Ovary (tissue), 9 donors: Measurements from ENCODE around the gene GDAP1L1. TPM values are rescaled to one million over a fixed set of nuclear protein-coding genes. Genes with fewer than 3 reads are reported as not detected.
A peak's percentile ranks its signal among the peaks of the same experiment; 100 is the strongest.

Source experiments
- DNase-seq, 5 donors: peaks; one replicate each; pipeline ENCODE4 v3.0.0-alpha.2; 2019 to 2020
- H3K27ac ChIP-seq, 2 donors: fragments of 200-600 bp; one replicate each; pipeline versions ENCODE4 v1.5.1 to v1.8.0; 2019 to 2022
- H3K27me3 ChIP-seq: fragments of 200-600 bp; one replicate; pipeline ENCODE4 v1.8.0; 2022
- H3K36me3 ChIP-seq: fragments of 200-600 bp; sonication (generic); one replicate; pipeline ENCODE4 v1.5.1; 2019
- H3K4me1 ChIP-seq: one replicate; pipeline ENCODE4 v1.8.1; 2013; ENCODE audit warnings: mild to moderate bottlenecking, moderate library complexity; ENCODE audit not compliant: insufficient read depth
- H3K4me3 ChIP-seq: fragments of 200-600 bp; sonication (generic); one replicate; pipeline ENCODE4 v1.5.1; 2017
- H3K9me3 ChIP-seq, 2 donors: fragments of 200-600 bp in 1 of 2; sonication (generic) in 1 of 2; one replicate each; pipeline versions ENCODE4 v1.5.1 to v1.8.1; 2013 to 2019; ENCODE audit warnings: mild to moderate bottlenecking in 1 of 2, moderate library complexity in 1 of 2
- EP300 ChIP-seq: sonication (generic); formaldehyde crosslinking; IDR thresholded peaks from one replicate; pipeline ENCODE4 v1.6.1; 2017; ENCODE audit warnings: antibody characterized with exemption
- POLR2A ChIP-seq: fragments of 450-650 bp; IDR thresholded peaks from one replicate; pipeline ENCODE4 v1.6.1; 2017; ENCODE audit warnings: antibody characterized with exemption, mild to moderate bottlenecking, moderate library complexity
- WGBS, 3 donors: extraction: QIAGEN DNeasy Blood & Tissue Kit in 1 of 3; methylation state at CpG; one replicate each; pipeline versions ENCODE4 v1.1.5 to v1.1.7; 2013 to 2017; 5-methylcytosine and 5-hydroxymethylcytosine counted together
- intact Hi-C, 4 donors: fragments of 100-400 bp; cut with DNase I; formaldehyde crosslinking; loops; one replicate each; pipeline versions ENCODE4 v1.11.0 to v1.15.1; 2022 to 2023
- polyA plus RNA-seq, 2 donors: library from polyadenylated mRNA; stranded (reverse); fragments of 200-250 nt in 1 of 2; fragments of 350-450 nt in 1 of 2; fragmentation: Illumina TruSeq in 1 of 2; extraction: RNeasy Lipid Tissue Mini Kit (QIAGEN cat#74804) in 1 of 2; gene quantifications; one replicate each; pipeline ENCODE4 v1.2.3, GENCODE V29; 2013 to 2014
- total RNA-seq, 7 donors: library from RNA; depleted of rRNA in 2 of 7; stranded (reverse); fragments of >200 nt in 2 of 7; fragmentation: NEBNext Ultra II Directional in 3 of 7; extraction: Animal tissue kit (Norgen Biotek cat#: 25700) in 3 of 7; gene quantifications; one replicate each; pipeline versions ENCODE4 v1.1.0 to v1.2.4, GENCODE V29; 2016 to 2023
- TF ChIP-seq, protein P1 (sequence below), 3 donors: fragments of 450-650 bp in 2 of 3; fragments of 200-600 bp in 1 of 3; IDR thresholded peaks; one replicate each; pipeline versions ENCODE4 v1.5.1 to v1.8.0; 2016 to 2022; ENCODE audit warnings: antibody characterized with exemption in 3 of 3, mild to moderate bottlenecking in 1 of 3
- donor health status: DM: no; HTN: no; CAD: no; lungs with moderate emphysema.
- donor health status: DM: no; HTN: no; CAD: no.
- donor health status: Bipolar disorder and iron deficiency.
- donor health status: DM: yes; HTN: yes; CAD: no.
- donor health status: DM: no; HTN: no; CAD: no.
- donor health status: DM: yes; HTN: yes; CAD: no.

GDAP1L1 gene
- total and polyA plus RNA-seq, 9 donors = 0.72 to 3.3 (median 1.6) TPM

DNA sequence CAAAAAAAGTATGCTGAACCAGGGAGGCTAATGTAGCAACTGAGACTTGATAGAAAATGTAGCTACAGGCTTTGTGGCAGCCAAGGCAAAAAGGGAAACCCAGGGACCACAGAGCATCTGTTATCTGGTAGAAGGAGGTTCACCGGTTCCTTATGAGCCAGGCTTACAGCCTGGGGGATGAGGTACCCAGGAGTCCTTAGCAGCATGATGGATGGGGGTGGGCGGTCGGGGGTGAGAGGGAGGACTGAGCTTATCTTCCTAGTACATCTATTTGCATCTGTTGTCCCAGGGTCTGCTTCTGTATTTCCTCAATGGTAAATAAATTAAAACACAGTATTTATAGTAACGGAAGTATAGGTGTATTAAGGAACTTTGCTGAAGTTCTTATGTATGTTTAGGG lies 1.1 kb upstream of the GDAP1L1 start:
- 61 to 77% (median 65%) methylated on average over 4 of the region's 4 CpGs for WGBS, 3 donors
- no peaks in the 10 kb centered on the region for H3K27me3 ChIP-seq
- no peak overlapping the region for H3K4me3 ChIP-seq
- H3K36me3 ChIP-seq = no peaks in the 10 kb centered on the region
- TF ChIP-seq POLR2A (no peak), EP300 (no peak)
- TF ChIP-seq, protein P1, sequence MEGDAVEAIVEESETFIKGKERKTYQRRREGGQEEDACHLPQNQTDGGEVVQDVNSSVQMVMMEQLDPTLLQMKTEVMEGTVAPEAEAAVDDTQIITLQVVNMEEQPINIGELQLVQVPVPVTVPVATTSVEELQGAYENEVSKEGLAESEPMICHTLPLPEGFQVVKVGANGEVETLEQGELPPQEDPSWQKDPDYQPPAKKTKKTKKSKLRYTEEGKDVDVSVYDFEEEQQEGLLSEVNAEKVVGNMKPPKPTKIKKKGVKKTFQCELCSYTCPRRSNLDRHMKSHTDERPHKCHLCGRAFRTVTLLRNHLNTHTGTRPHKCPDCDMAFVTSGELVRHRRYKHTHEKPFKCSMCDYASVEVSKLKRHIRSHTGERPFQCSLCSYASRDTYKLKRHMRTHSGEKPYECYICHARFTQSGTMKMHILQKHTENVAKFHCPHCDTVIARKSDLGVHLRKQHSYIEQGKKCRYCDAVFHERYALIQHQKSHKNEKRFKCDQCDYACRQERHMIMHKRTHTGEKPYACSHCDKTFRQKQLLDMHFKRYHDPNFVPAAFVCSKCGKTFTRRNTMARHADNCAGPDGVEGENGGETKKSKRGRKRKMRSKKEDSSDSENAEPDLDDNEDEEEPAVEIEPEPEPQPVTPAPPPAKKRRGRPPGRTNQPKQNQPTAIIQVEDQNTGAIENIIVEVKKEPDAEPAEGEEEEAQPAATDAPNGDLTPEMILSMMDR (IDR thresholded peaks at IDR 0.05) = no peak
- no peak overlapping the region for H3K27ac ChIP-seq
- intact Hi-C loops = no loop called here
- peaks cover 9% of the 10 kb centered on the region for H3K4me1 ChIP-seq
- DNase-seq = no peak
- no peaks in the 10 kb centered on the region for H3K9me3 ChIP-seq

- TF ChIP-seq POLR2A (no peak), EP300 (no peak)
- TF ChIP-seq, protein P1 (IDR thresholded peaks at IDR 0.05) = no peak
- H3K9me3 ChIP-seq = no peaks in the 10 kb centered on the region
- peak; percentile 27 to 76 (median 46) for DNase-seq
- no peaks in the 10 kb centered on the region for H3K27me3 ChIP-seq
- no peak overlapping the region for H3K27ac ChIP-seq
- 5 to 6% (median 6%) methylated on average over 31 of the region's 31 CpGs for WGBS, 3 donors
- intact Hi-C loops = no loop called here
- peaks cover 9% of the 10 kb centered on the region for H3K4me1 ChIP-seq
- peak overlapping the region; percentile 15 for H3K4me3 ChIP-seq
- no peaks in the 10 kb centered on the region for H3K36me3 ChIP-seq
Measured at GRCh38 chr20:44247586-44248409, 690 bp downstream of the GDAP1L1 start.

DNA sequence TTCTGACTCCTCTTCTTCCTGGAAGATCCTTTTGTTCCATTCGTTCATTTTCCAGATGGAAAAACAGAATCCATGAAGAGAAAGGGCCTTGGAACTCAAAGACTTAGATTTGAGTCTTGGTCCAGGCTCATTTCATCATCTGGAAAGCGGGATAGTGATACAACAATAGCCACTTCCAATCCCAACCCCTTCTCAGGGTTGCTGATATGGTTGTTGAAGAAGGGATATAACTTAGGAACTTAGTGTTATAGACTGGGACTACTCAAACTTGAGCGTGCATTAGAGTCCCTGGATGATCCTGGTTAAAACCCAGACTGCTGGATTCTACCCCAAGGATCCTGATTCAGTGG lies 1.3 kb downstream of the GDAP1L1 start:
- Histone ChIP-seq H3K9me3 (no peaks in the 10 kb centered on the region), H3K27ac (no peak overlapping the region), H3K4me1 (peaks cover 9% of the 10 kb centered on the region), H3K27me3 (no peaks in the 10 kb centered on the region), H3K4me3 (no peak overlapping the region), H3K36me3 (no peaks in the 10 kb centered on the region)
- TF ChIP-seq EP300 (no peak), POLR2A (no peak)
- TF ChIP-seq, protein P1 (IDR thresholded peaks at IDR 0.05) = no peak
- 52 to 57% (median 55%) methylated on average over 3 of the region's 3 CpGs for WGBS, 3 donors
- DNase-seq = no peak
- intact Hi-C loops = no loop called here

DNA sequence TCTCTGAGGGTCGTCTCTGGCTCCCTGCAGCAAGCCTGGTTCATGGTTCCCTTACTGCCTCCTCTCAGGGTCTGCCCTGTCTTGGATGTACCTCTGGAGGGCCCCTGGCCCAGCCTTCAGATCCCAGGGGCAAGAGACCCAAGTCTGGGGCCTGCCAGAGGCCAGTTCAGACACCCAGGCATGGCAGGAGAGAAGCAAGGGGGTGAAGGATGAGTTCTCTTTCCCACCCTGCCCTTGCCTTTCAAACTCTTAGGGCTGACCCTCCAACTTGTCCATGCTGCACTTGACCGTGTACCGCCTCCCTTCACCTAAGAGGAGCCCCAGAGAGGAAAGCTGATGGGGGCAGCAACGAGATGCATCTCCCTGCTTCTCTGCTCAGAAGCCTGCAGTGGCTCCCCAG lies 4.2 kb downstream of the GDAP1L1 start:
- Histone ChIP-seq H3K4me1 (peaks cover 9% of the 10 kb centered on the region), H3K27me3 (no peaks in the 10 kb centered on the region), H3K9me3 (no peaks in the 10 kb centered on the region), H3K4me3 (no peak overlapping the region), H3K27ac (no peak overlapping the region), H3K36me3 (no peaks in the 10 kb centered on the region)
- intact Hi-C loops = no loop called here
- 65 to 72% (median 67%) methylated on average over 4 of the region's 4 CpGs for WGBS, 3 donors
- TF ChIP-seq POLR2A (no peak), EP300 (no peak)
- TF ChIP-seq, protein P1 (IDR thresholded peaks at IDR 0.05) = no peak
- no peak for DNase-seq
